HepG2 (cell line): ENCODE data around the gene TELO2. TPM values are rescaled to one million over a fixed set of nuclear protein-coding genes. Genes with fewer than 3 reads are reported as not detected.

Source experiments
- AGO2 ChIP-seq: fragments of 200-400 bp; formaldehyde crosslinking; optimal IDR thresholded peaks from 2 replicates; pipeline ENCODE3; 2017; ENCODE audit warnings: mild to moderate bottlenecking, low read depth, low read length, moderate library complexity
- CC2D1A ChIP-seq: sonication (generic); formaldehyde crosslinking; IDR thresholded peaks from 2 replicates; pipeline ENCODE4 v1.8.1; 2023; ENCODE audit warnings: mild to moderate bottlenecking, missing genetic modification reagents
- FOXM1 ChIP-seq: sonication (generic); formaldehyde crosslinking; IDR thresholded peaks from 2 replicates; pipeline ENCODE4 v1.5.0; 2020; ENCODE audit warnings: missing genetic modification reagents
- MLLT10 ChIP-seq: sonication (generic); formaldehyde crosslinking; IDR thresholded peaks from 2 replicates; pipeline ENCODE4 v1.4.0; 2020; ENCODE audit warnings: missing genetic modification reagents
- MYC ChIP-seq: sonication (generic); formaldehyde crosslinking; IDR thresholded peaks from 2 replicates; pipeline ENCODE4 v1.9.0; 2021; ENCODE audit warnings: missing genetic modification reagents, borderline replicate concordance
- MYNN ChIP-seq: sonication (generic); formaldehyde crosslinking; IDR thresholded peaks from 2 replicates; pipeline ENCODE4 v1.4.0; 2020; ENCODE audit warnings: mild to moderate bottlenecking, low read depth, missing genetic modification reagents
- NONO ChIP-seq, 2 experiments: fragments of 450-650 bp in 1 of 2; sonication (generic) in 1 of 2; formaldehyde crosslinking in 1 of 2; IDR thresholded peaks in 1 of 2; conservative IDR thresholded peaks in 1 of 2; 2 replicates each; pipeline versions ENCODE4 v1.6.1 to v1.8.0; 2017 to 2022; ENCODE audit warnings: mild to moderate bottlenecking in 1 of 2, missing genetic modification reagents in 1 of 2, moderate library complexity in 1 of 2
- PAWR ChIP-seq: sonication (generic); formaldehyde crosslinking; IDR thresholded peaks from 2 replicates; pipeline ENCODE4 v1.4.0; 2020; ENCODE audit warnings: missing genetic modification reagents, mild to moderate bottlenecking, borderline replicate concordance
- RFX5 ChIP-seq: IDR thresholded peaks from 2 replicates; pipeline ENCODE4 v1.6.1; 2011; ENCODE audit warnings: low read depth, low read length, improper control_type of control experiment
- ZBTB7A ChIP-seq: sonication (generic); formaldehyde crosslinking; IDR thresholded peaks from 2 replicates; pipeline ENCODE4 v1.8.0; 2022; ENCODE audit warnings: mild to moderate bottlenecking, missing genetic modification reagents
- ZFP36L2 ChIP-seq: sonication (generic); formaldehyde crosslinking; IDR thresholded peaks from 2 replicates; pipeline ENCODE4 v1.4.0; 2020; ENCODE audit warnings: missing genetic modification reagents
- ZNF292 ChIP-seq: sonication (generic); formaldehyde crosslinking; IDR thresholded peaks from 2 replicates; pipeline ENCODE4 v1.8.1; 2022; ENCODE audit warnings: mild to moderate bottlenecking, low read depth, missing genetic modification reagents, borderline replicate concordance
- ZNF652 ChIP-seq: IDR thresholded peaks from 2 replicates; pipeline ENCODE4 v1.6.1; 2016; ENCODE audit warnings: low read depth, borderline replicate concordance
- ZNF670 ChIP-seq: sonication (generic); formaldehyde crosslinking; IDR thresholded peaks from 2 replicates; pipeline ENCODE4 v1.8.0; 2022; ENCODE audit warnings: mild to moderate bottlenecking, missing genetic modification reagents, borderline replicate concordance
- polyA plus RNA-seq, 8 experiments: library from polyadenylated mRNA; depleted of rRNA in 3 of 8; stranded (reverse) in 7 of 8; unstranded in 1 of 8; fragments of >200 nt; fragmentation: Illumina TruSeq in 4 of 8; extraction: Trizol in 4 of 8; gene quantifications; 2 replicates each; pipeline versions ENCODE4 v1.2.1 to v1.2.3, GENCODE V29; 2011 to 2016; ENCODE audit warnings: low read depth in 4 of 8, missing spikeins in 1 of 8, mixed read lengths in 1 of 8; ENCODE audit not compliant: insufficient read depth in 1 of 8
- total RNA-seq, 5 experiments: library from RNA; depleted of rRNA; stranded (reverse); fragments of >200 nt; fragmentation: Illumina TruSeq; extraction: Trizol; gene quantifications; 2 replicates each; pipeline ENCODE4 v1.2.3, GENCODE V29; 2016; ENCODE audit warnings: low read depth in 1 of 5
- TF ChIP-seq, protein P1 (sequence below): sonication (generic); formaldehyde crosslinking; IDR thresholded peaks from 2 replicates; pipeline ENCODE4 v1.4.0; 2020; ENCODE audit warnings: missing genetic modification reagents
- TF ChIP-seq, protein P2 (sequence below): fragments of 450-650 bp; IDR thresholded peaks from 2 replicates; pipeline ENCODE4 v1.6.1; 2017; ENCODE audit warnings: mild to moderate bottlenecking
- TF ChIP-seq, protein P3 (sequence below): sonication (generic); formaldehyde crosslinking; IDR thresholded peaks from 2 replicates; pipeline ENCODE4 v1.4.0; 2020; ENCODE audit warnings: mild to moderate bottlenecking, low read depth, missing genetic modification reagents
- TF ChIP-seq, protein P4 (sequence below): sonication (generic); formaldehyde crosslinking; IDR thresholded peaks from 2 replicates; pipeline ENCODE4 v1.5.0; 2020; ENCODE audit warnings: mild to moderate bottlenecking, missing genetic modification reagents

TELO2 gene
- total and polyA plus RNA-seq, 2 of the 13 experiments (the other 11 are each of a cell fraction or from before 2014, with no cell fraction given) = 10.1 to 17.9 TPM

DNA sequence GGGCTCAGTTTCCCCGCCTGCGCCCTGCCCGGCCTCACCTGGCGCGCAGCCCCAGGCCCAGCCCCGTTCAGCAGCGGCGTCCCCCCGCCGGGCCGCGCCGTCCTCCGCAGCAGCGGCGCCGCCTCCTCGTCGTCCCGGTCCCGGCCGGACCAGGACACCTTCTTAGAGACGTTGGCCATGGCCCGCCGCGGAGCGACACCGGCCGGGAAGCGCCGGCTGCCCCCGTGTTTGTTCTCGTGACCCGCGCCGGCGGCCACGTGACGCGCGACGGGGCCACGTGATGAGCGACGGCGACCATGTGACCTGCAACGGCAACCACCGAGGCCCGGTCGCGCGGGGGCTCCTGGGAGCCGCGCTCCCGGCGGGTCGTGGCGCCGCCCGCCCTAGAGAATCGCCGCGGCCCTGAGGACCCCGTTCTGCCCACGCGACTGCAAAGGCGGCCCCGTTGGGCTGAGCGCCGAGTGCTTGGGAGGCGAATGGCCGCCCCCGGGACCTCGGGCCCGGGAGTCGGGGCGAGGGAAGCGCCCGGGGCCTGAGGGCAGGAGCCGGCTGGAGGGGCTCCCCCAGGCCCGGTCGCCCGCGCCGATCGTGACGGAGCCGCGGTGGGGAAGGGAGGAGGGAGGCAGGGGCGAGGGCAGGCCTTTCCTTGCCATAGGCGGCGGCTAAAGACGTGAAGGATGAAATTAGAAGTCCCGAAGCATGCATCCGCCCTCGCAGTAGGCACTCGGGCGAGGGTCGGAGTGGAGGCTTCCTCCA, 18.2 kb upstream of the TELO2 start, which contains the start of gene CLCN7 (continued):
- TF ChIP-seq ZNF292 (CRISPR knock-in tag) = no peak
- no peak for TF ChIP-seq RFX5
- TF ChIP-seq, protein P1, sequence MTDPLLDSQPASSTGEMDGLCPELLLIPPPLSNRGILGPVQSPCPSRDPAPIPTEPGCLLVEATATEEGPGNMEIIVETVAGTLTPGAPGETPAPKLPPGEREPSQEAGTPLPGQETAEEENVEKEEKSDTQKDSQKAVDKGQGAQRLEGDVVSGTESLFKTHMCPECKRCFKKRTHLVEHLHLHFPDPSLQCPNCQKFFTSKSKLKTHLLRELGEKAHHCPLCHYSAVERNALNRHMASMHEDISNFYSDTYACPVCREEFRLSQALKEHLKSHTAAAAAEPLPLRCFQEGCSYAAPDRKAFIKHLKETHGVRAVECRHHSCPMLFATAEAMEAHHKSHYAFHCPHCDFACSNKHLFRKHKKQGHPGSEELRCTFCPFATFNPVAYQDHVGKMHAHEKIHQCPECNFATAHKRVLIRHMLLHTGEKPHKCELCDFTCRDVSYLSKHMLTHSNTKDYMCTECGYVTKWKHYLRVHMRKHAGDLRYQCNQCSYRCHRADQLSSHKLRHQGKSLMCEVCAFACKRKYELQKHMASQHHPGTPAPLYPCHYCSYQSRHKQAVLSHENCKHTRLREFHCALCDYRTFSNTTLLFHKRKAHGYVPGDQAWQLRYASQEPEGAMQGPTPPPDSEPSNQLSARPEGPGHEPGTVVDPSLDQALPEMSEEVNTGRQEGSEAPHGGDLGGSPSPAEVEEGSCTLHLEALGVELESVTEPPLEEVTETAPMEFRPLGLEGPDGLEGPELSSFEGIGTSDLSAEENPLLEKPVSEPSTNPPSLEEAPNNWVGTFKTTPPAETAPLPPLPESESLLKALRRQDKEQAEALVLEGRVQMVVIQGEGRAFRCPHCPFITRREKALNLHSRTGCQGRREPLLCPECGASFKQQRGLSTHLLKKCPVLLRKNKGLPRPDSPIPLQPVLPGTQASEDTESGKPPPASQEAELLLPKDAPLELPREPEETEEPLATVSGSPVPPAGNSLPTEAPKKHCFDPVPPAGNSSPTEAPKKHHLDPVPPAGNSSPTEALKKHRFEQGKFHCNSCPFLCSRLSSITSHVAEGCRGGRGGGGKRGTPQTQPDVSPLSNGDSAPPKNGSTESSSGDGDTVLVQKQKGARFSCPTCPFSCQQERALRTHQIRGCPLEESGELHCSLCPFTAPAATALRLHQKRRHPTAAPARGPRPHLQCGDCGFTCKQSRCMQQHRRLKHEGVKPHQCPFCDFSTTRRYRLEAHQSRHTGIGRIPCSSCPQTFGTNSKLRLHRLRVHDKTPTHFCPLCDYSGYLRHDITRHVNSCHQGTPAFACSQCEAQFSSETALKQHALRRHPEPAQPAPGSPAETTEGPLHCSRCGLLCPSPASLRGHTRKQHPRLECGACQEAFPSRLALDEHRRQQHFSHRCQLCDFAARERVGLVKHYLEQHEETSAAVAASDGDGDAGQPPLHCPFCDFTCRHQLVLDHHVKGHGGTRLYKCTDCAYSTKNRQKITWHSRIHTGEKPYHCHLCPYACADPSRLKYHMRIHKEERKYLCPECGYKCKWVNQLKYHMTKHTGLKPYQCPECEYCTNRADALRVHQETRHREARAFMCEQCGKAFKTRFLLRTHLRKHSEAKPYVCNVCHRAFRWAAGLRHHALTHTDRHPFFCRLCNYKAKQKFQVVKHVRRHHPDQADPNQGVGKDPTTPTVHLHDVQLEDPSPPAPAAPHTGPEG (CRISPR knock-in tag) = 0 out of 2 replicates have a peak, but pooled peaks have one; percentile 56
- TF ChIP-seq ZNF652 (CRISPR knock-in tag) = no peak
- TF ChIP-seq, protein P2, sequence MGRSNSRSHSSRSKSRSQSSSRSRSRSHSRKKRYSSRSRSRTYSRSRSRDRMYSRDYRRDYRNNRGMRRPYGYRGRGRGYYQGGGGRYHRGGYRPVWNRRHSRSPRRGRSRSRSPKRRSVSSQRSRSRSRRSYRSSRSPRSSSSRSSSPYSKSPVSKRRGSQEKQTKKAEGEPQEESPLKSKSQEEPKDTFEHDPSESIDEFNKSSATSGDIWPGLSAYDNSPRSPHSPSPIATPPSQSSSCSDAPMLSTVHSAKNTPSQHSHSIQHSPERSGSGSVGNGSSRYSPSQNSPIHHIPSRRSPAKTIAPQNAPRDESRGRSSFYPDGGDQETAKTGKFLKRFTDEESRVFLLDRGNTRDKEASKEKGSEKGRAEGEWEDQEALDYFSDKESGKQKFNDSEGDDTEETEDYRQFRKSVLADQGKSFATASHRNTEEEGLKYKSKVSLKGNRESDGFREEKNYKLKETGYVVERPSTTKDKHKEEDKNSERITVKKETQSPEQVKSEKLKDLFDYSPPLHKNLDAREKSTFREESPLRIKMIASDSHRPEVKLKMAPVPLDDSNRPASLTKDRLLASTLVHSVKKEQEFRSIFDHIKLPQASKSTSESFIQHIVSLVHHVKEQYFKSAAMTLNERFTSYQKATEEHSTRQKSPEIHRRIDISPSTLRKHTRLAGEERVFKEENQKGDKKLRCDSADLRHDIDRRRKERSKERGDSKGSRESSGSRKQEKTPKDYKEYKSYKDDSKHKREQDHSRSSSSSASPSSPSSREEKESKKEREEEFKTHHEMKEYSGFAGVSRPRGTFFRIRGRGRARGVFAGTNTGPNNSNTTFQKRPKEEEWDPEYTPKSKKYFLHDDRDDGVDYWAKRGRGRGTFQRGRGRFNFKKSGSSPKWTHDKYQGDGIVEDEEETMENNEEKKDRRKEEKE = no peak
- peak; percentile 48; the same call in 1 of the 2 replicates for TF ChIP-seq MYNN
- peak; percentile 48; the same call in 1 of the 2 replicates for TF ChIP-seq ZBTB7A (CRISPR knock-in tag)
- no peak for TF ChIP-seq NONO (IDR thresholded peaks at IDR 0.05)
- TF ChIP-seq NONO (CRISPR knock-in tag; conservative IDR thresholded peaks at IDR 0.05) = peak; percentile 77
- no peak for TF ChIP-seq MLLT10 (CRISPR knock-in tag)
- TF ChIP-seq ZNF670 (CRISPR knock-in tag) = peak; percentile 72; the same call in 1 of the 2 replicates
- TF ChIP-seq, protein P3, sequence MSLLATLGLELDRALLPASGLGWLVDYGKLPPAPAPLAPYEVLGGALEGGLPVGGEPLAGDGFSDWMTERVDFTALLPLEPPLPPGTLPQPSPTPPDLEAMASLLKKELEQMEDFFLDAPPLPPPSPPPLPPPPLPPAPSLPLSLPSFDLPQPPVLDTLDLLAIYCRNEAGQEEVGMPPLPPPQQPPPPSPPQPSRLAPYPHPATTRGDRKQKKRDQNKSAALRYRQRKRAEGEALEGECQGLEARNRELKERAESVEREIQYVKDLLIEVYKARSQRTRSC (CRISPR knock-in tag) = no peak; the same call in 1 of the 2 replicates
- no peak for TF ChIP-seq FOXM1 (CRISPR knock-in tag)
- TF ChIP-seq MYC = peak; percentile 89
- no peak for TF ChIP-seq ZFP36L2
- TF ChIP-seq, protein P4, sequence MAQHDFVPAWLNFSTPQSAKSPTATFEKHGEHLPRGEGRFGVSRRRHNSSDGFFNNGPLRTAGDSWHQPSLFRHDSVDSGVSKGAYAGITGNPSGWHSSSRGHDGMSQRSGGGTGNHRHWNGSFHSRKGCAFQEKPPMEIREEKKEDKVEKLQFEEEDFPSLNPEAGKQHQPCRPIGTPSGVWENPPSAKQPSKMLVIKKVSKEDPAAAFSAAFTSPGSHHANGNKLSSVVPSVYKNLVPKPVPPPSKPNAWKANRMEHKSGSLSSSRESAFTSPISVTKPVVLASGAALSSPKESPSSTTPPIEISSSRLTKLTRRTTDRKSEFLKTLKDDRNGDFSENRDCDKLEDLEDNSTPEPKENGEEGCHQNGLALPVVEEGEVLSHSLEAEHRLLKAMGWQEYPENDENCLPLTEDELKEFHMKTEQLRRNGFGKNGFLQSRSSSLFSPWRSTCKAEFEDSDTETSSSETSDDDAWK (CRISPR knock-in tag) = no peak
- TF ChIP-seq CC2D1A (CRISPR knock-in tag) = no peak
- TF ChIP-seq PAWR = no peak
- peak; percentile 74 for TF ChIP-seq AGO2
